ENCODE data around the gene ELF3.

- TF ChIP-seq CTCF (IDR thresholded peaks at IDR 0.05) (no peak), POLR2A (IDR thresholded peaks at IDR 0.05) (peak in 1 of 2 donors; percentile 49)
These were observed at the start of gene ELF3 for GRCh38 chr1:202010180-202011015.

All from uterus (tissue), 2 donors.